Body of pancreas (tissue), 4 donors: ENCODE data around the gene CACNA1C.

Experiments used
- POLR2A ChIP-seq, 3 donors: fragments of 450-650 bp; IDR thresholded peaks; one replicate each; pipeline ENCODE4 v1.6.1; 2016; ENCODE audit warnings: antibody characterized with exemption in 3 of 3, mild to moderate bottlenecking in 2 of 3
- TF ChIP-seq, protein P1 (sequence below), 7 experiments: fragments of 450-650 bp in 4 of 7; fragments of 200-600 bp in 3 of 7; sonication (generic) in 3 of 7; IDR thresholded peaks; one replicate each; pipeline ENCODE4 v1.5.1; 2016 to 2019; ENCODE audit warnings: antibody characterized with exemption in 7 of 7

DNA sequence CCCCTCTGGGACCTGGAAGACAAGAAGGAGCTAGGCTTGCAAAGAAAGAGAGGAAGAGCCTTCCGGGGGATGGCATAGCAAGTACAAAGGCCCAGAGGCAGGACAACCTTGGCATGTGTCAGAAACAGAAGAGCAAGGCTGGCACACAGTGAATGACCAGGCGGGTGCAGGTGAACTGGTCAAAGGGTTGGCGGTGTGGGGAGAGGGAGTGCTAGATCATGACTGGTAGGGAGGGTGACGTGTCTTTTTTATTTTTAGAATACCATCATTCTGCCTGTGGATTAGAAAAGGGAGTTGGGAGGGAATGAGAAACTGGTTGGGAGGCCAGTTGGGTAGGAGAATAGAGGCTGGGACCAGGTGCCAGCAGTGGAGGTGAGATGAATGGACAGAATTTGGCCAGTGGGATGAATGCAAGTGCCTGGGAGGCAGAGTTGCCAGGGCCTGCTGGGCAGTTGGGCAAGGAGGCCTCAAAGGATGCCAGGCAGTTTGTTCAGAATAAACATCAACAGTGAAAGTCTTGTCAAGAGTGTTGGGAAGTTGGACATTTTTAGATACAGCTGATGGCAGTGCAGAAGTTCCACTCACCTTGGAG is 168.3 kb downstream of the CACNA1C start:
- no peak for TF ChIP-seq POLR2A (IDR thresholded peaks at IDR 0.05)
- TF ChIP-seq, protein P1, sequence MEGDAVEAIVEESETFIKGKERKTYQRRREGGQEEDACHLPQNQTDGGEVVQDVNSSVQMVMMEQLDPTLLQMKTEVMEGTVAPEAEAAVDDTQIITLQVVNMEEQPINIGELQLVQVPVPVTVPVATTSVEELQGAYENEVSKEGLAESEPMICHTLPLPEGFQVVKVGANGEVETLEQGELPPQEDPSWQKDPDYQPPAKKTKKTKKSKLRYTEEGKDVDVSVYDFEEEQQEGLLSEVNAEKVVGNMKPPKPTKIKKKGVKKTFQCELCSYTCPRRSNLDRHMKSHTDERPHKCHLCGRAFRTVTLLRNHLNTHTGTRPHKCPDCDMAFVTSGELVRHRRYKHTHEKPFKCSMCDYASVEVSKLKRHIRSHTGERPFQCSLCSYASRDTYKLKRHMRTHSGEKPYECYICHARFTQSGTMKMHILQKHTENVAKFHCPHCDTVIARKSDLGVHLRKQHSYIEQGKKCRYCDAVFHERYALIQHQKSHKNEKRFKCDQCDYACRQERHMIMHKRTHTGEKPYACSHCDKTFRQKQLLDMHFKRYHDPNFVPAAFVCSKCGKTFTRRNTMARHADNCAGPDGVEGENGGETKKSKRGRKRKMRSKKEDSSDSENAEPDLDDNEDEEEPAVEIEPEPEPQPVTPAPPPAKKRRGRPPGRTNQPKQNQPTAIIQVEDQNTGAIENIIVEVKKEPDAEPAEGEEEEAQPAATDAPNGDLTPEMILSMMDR (IDR thresholded peaks at IDR 0.05): no peak
